NCI-H146 (cell line): Measurements from ENCODE around the gene IL1RAPL2.

ENCODE experiments used
- DNase-seq: peaks from one replicate; lab custom pipeline; 2025; lab: John Stamatoyannopoulos, UW

IL1RAPL2 gene

GRCh38 chrX:105463473-105463872 lies 897.5 kb downstream of the IL1RAPL2 start:
- DNase-seq, result no peak

- no peak for DNase-seq
Measured at GRCh38 chrX:105464618-105465017, 898.6 kb downstream of the IL1RAPL2 start.

- no peak for DNase-seq
Measured at GRCh38 chrX:105468741-105469140, 902.7 kb downstream of the IL1RAPL2 start.

GRCh38 chrX:105471597-105471996 lies 905.6 kb downstream of the IL1RAPL2 start:
- no peak for DNase-seq

- DNase-seq, result no peak
Measured at GRCh38 chrX:105475801-105476200, 909.8 kb downstream of the IL1RAPL2 start.

GRCh38 chrX:105477351-105477750 lies 911.4 kb downstream of the IL1RAPL2 start:
- DNase-seq, result no peak

- DNase-seq, result no peak
Measured at GRCh38 chrX:105480646-105481310, 914.8 kb downstream of the IL1RAPL2 start.

GRCh38 chrX:105483011-105483410 lies 917.0 kb downstream of the IL1RAPL2 start:
- DNase-seq, result no peak

- no peak for DNase-seq
Measured at GRCh38 chrX:105488716-105489115, 922.7 kb downstream of the IL1RAPL2 start.

GRCh38 chrX:105495376-105495775 lies 929.4 kb downstream of the IL1RAPL2 start:
- DNase-seq, result no peak

- no peak for DNase-seq
Measured at GRCh38 chrX:105502336-105502735, 936.3 kb downstream of the IL1RAPL2 start.

GRCh38 chrX:105515561-105515960 lies 949.6 kb downstream of the IL1RAPL2 start:
- DNase-seq, result no peak

GRCh38 chrX:105526431-105526830 lies 960.4 kb downstream of the IL1RAPL2 start:
- no peak for DNase-seq

- DNase-seq, result no peak
Measured at GRCh38 chrX:105527759-105528158, 961.8 kb downstream of the IL1RAPL2 start.

GRCh38 chrX:105533951-105534350 lies 968.0 kb downstream of the IL1RAPL2 start:
- DNase-seq, result no peak

GRCh38 chrX:105543283-105543682 lies 977.3 kb downstream of the IL1RAPL2 start:
- DNase-seq, result no peak

GRCh38 chrX:105550043-105550663 lies 984.2 kb downstream of the IL1RAPL2 start:
- no peak for DNase-seq

GRCh38 chrX:105552395-105552794 lies 986.4 kb downstream of the IL1RAPL2 start:
- no peak for DNase-seq

- DNase-seq, result no peak
Measured at GRCh38 chrX:105553118-105553517, 987.1 kb downstream of the IL1RAPL2 start.

GRCh38 chrX:105564501-105564900 lies 998.5 kb downstream of the IL1RAPL2 start:
- no peak for DNase-seq

GRCh38 chrX:105565856-105566255 lies 999.9 kb downstream of the IL1RAPL2 start:
- no peak for DNase-seq

GRCh38 chrX:105567082-105567481 lies 1001.1 kb downstream of the IL1RAPL2 start:
- no peak for DNase-seq

GRCh38 chrX:105608745-105609144 lies 1042.7 kb downstream of the IL1RAPL2 start:
- DNase-seq, result no peak

GRCh38 chrX:105609530-105609929 lies 1043.5 kb downstream of the IL1RAPL2 start:
- no peak for DNase-seq
